Loucy (cell line): ENCODE data around the gene SCNN1A.

Experiments
- H2AFZ ChIP-seq: fragments of 200-600 bp; sonication (generic); 2 replicates; pipeline ENCODE4 v1.6.0; 2016; ENCODE audit warnings: antibody characterized with exemption, mild to moderate bottlenecking, low read length, moderate library complexity
- H3F3A ChIP-seq: fragments of 200-600 bp; 2 replicates; pipeline ENCODE4 v1.6.0; 2016; ENCODE audit warnings: antibody characterized with exemption, low read depth, mild to moderate bottlenecking
- H3K27me3 ChIP-seq: fragments of 200-600 bp; sonication (generic); 2 replicates; pipeline ENCODE4 v1.6.1; 2014; ENCODE audit warnings: low read length, mild to moderate bottlenecking; ENCODE audit not compliant: insufficient read depth, poor library complexity, severe bottlenecking
- H3K36me3 ChIP-seq: fragments of 200-600 bp; sonication (generic); 2 replicates; pipeline ENCODE4 v1.6.1; 2016; ENCODE audit warnings: low read length; ENCODE audit not compliant: insufficient read depth
- H3K4me1 ChIP-seq: fragments of 200-600 bp; sonication (generic); 2 replicates; pipeline ENCODE4 v1.5.1; 2014; ENCODE audit warnings: low read length, mild to moderate bottlenecking; ENCODE audit not compliant: insufficient read depth, poor library complexity, severe bottlenecking
- H3K4me2 ChIP-seq: fragments of 200-600 bp; sonication (generic); 2 replicates; pipeline ENCODE4 v1.6.0; 2014; ENCODE audit warnings: antibody characterized with exemption, low read length, low read depth, mild to moderate bottlenecking; ENCODE audit not compliant: poor library complexity, severe bottlenecking
- H3K4me3 ChIP-seq: fragments of 200-600 bp; sonication (generic); 2 replicates; pipeline ENCODE4 v1.5.1; 2014; ENCODE audit warnings: low read length, mild to moderate bottlenecking, mixed read lengths; ENCODE audit not compliant: poor library complexity, severe bottlenecking
- H3K79me2 ChIP-seq: fragments of 200-600 bp; sonication (generic); 2 replicates; pipeline ENCODE4 v1.6.1; 2014; ENCODE audit warnings: low read length; ENCODE audit not compliant: insufficient read depth
- H3K9ac ChIP-seq: fragments of 200-600 bp; sonication (generic); 2 replicates; pipeline ENCODE4 v1.6.0; 2014; ENCODE audit warnings: mild to moderate bottlenecking, low read depth, low read length, moderate library complexity; ENCODE audit not compliant: poor library complexity, severe bottlenecking
- H3K9me2 ChIP-seq: fragments of 200-600 bp; sonication (generic); replicated peaks from 2 replicates; pipeline ENCODE4 v1.6.1; 2016; ENCODE audit warnings: low read depth, low read length, mixed read lengths
- H3K9me3 ChIP-seq: fragments of 200-600 bp; sonication (generic); 2 replicates; pipeline ENCODE4 v1.6.1; 2014; ENCODE audit warnings: mild to moderate bottlenecking, antibody characterized with exemption, low read length, low read depth; ENCODE audit not compliant: insufficient read depth
- H4K20me1 ChIP-seq: fragments of 200-600 bp; sonication (generic); 2 replicates; pipeline ENCODE4 v1.6.0; 2014; ENCODE audit warnings: antibody characterized with exemption, low read length, mild to moderate bottlenecking; ENCODE audit not compliant: insufficient read depth, poor library complexity, severe bottlenecking
- EZH2phosphoT487 ChIP-seq: fragments of 200-600 bp; IDR thresholded peaks from 2 replicates; pipeline ENCODE4 v1.6.1; 2018; ENCODE audit warnings: antibody characterized with exemption, mild to moderate bottlenecking, moderate library complexity, borderline replicate concordance
- TF ChIP-seq, protein P1 (sequence below): fragments of 200-600 bp; sonication (generic); conservative IDR thresholded peaks from 2 replicates; pipeline ENCODE4 v1.5.1; 2014; ENCODE audit warnings: mild to moderate bottlenecking, antibody characterized with exemption, low read length

SCNN1A gene

DNA sequence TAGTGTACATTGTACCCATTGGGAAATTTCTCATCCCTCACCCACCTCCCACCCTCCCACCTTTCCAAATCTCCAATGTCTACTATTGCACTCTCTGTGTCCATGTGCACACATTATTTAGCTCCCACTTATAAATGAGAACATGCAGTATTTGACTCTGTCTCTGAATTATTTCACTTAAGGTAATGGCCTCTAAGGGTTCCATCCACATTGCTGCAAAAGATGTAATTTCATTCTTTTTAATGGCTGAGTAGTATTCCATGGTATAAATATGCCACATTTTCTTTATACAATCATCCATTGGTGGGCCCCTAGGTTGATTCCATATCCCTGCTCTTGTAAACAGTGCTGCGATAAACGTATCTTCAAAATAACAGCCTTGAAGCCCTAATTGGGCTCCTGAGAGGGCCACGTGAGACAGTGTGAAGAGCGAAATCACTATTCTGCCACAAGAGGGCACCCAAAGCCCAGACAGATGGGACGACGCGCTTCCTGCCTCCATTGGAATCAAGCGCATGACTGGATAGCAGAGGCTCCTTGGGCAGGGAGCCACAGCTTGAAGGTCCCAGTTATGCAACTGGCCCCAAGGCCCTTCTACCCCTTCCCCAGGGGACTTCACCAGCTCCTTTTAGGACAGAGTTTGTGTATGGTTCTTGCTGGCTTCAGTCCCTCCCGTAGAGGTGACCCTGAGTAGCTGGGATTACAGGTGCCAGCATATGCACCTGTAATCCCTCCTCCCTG, 48.1 kb upstream of the SCNN1A start:
- H3K79me2 ChIP-seq: no peaks in the 10 kb centered on the region
- H3K4me2 ChIP-seq: peak overlapping the region; percentile 45
- no peak for TF ChIP-seq EZH2phosphoT487
- TF ChIP-seq, protein P1, sequence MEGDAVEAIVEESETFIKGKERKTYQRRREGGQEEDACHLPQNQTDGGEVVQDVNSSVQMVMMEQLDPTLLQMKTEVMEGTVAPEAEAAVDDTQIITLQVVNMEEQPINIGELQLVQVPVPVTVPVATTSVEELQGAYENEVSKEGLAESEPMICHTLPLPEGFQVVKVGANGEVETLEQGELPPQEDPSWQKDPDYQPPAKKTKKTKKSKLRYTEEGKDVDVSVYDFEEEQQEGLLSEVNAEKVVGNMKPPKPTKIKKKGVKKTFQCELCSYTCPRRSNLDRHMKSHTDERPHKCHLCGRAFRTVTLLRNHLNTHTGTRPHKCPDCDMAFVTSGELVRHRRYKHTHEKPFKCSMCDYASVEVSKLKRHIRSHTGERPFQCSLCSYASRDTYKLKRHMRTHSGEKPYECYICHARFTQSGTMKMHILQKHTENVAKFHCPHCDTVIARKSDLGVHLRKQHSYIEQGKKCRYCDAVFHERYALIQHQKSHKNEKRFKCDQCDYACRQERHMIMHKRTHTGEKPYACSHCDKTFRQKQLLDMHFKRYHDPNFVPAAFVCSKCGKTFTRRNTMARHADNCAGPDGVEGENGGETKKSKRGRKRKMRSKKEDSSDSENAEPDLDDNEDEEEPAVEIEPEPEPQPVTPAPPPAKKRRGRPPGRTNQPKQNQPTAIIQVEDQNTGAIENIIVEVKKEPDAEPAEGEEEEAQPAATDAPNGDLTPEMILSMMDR: peak; percentile 83
- H3K4me1 ChIP-seq: peaks cover 17% of the 10 kb centered on the region
- H3F3A ChIP-seq: no peaks in the 10 kb centered on the region
- no peaks in the 10 kb centered on the region for H3K36me3 ChIP-seq
- H3K27me3 ChIP-seq: no peaks in the 10 kb centered on the region
- H3K9me3 ChIP-seq: no peaks in the 10 kb centered on the region
- H4K20me1 ChIP-seq: no peaks in the 10 kb centered on the region
- peak overlapping the region; percentile 90 for H2AFZ ChIP-seq
- no peak overlapping the region for H3K4me3 ChIP-seq
- H3K9me2 ChIP-seq: no peaks in the 10 kb centered on the region
- H3K9ac ChIP-seq: no peak overlapping the region

DNA sequence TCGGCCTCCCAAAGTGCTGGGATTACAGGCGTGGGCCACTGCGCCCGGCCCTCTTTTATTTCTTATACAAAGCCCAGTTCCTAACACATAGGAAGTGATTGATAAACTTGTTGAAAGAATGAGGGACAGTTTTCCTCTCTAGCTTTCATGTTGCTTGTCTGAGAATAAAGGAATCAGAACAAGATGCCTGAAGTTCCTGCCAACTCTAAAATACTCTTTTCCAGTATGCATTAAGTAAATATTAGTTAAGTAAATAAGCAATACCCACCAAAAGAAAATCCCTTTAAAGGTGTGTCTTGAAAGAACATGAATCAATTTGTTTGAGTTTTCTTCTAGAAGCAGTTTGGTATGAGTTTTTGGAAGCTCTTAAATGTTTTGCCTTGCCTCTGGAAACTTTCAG, 45.0 kb upstream of the SCNN1A start:
- Histone ChIP-seq H3K27me3 (no peaks in the 10 kb centered on the region), H3K4me1 (peaks cover 10% of the 10 kb centered on the region), H3F3A (no peaks in the 10 kb centered on the region), H3K4me2 (no peak overlapping the region), H3K36me3 (no peaks in the 10 kb centered on the region), H3K9ac (no peak overlapping the region), H3K9me3 (no peaks in the 10 kb centered on the region), H4K20me1 (no peaks in the 10 kb centered on the region), H3K79me2 (no peaks in the 10 kb centered on the region), H2AFZ (no peak overlapping the region), H3K4me3 (no peak overlapping the region), H3K9me2 (no peaks in the 10 kb centered on the region)
- TF ChIP-seq EZH2phosphoT487: no peak
- TF ChIP-seq, protein P1: no peak

DNA sequence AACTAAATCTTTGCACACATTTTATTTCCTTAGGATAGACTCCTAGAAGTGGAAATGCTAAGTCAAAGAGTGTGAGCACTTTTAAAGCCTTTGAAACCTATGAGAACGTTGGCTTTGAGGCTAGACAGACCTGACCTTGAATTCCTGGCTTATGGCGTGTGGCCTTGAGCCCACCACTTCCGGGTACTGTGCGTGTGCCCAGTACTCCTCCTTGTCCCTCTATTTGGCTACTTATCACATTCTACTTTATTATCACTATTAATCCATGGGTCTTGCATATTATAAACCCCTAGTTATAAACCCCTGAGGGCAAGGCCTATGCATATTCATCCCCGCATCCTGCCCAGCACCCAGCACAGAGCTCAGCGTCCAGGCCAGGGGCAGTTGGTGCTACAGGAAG, 43.4 kb upstream of the SCNN1A start:
- H3K27me3 ChIP-seq: no peaks in the 10 kb centered on the region
- no peaks in the 10 kb centered on the region for H4K20me1 ChIP-seq
- H3K79me2 ChIP-seq: no peaks in the 10 kb centered on the region
- no peaks in the 10 kb centered on the region for H3K9me3 ChIP-seq
- peaks cover 14% of the 10 kb centered on the region for H3K4me1 ChIP-seq
- TF ChIP-seq EZH2phosphoT487: no peak
- TF ChIP-seq, protein P1: no peak
- H3K9me2 ChIP-seq: no peaks in the 10 kb centered on the region
- H3K4me2 ChIP-seq: no peak overlapping the region
- H3K9ac ChIP-seq: no peak overlapping the region
- H3K36me3 ChIP-seq: no peaks in the 10 kb centered on the region
- no peak overlapping the region for H3K4me3 ChIP-seq
- no peaks in the 10 kb centered on the region for H3F3A ChIP-seq
- no peak overlapping the region for H2AFZ ChIP-seq
